Measurements from ENCODE around the gene PTGES.

Gene PTGES

GRCh38 chr9:129748249-129748648 is 4.6 kb downstream of the PTGES start:
- no peak for DNase-seq (ENCODE audit: low read depth in 1 of 2, low spot score in 1 of 2)
- TF ChIP-seq JUND (IDR thresholded peaks at IDR 0.05; ENCODE audit: low read depth) = no peak
- in situ Hi-C loops (cut with HindIII; ENCODE audit: low pct_unique_long_range_greater_than_20kb, low sequenced_read_pairs) = no loop called here

- no peak for TF ChIP-seq JUND (IDR thresholded peaks at IDR 0.05; ENCODE audit: low read depth)
- in situ Hi-C loops (cut with HindIII; ENCODE audit: low pct_unique_long_range_greater_than_20kb, low sequenced_read_pairs) = no loop called here
Measured at GRCh38 chr9:129746092-129746777, 6.6 kb downstream of the PTGES start.

GRCh38 chr9:129745200-129745599 is 7.6 kb downstream of the PTGES start:
- in situ Hi-C loops (cut with HindIII; ENCODE audit: low pct_unique_long_range_greater_than_20kb, low sequenced_read_pairs) = no loop called here
- DNase-seq (ENCODE audit: low read depth in 1 of 2, low spot score in 1 of 2) = no peak
- TF ChIP-seq JUND (IDR thresholded peaks at IDR 0.05; ENCODE audit: low read depth) = no peak

More at GRCh38 chr9:129746092-129746777, 6.6 kb downstream of the PTGES start:
- no peak for DNase-seq (ENCODE audit: low read depth in 1 of 2, low spot score in 1 of 2)

- no peak for DNase-seq (ENCODE audit: low read depth in 1 of 2, low spot score in 1 of 2)
- in situ Hi-C loops (cut with HindIII; ENCODE audit: low pct_unique_long_range_greater_than_20kb, low sequenced_read_pairs) = no loop called here
- TF ChIP-seq JUND (IDR thresholded peaks at IDR 0.05; ENCODE audit: low read depth) = no peak
Measured at GRCh38 chr9:129740666-129741464, 12.0 kb downstream of the PTGES start.

DNA sequence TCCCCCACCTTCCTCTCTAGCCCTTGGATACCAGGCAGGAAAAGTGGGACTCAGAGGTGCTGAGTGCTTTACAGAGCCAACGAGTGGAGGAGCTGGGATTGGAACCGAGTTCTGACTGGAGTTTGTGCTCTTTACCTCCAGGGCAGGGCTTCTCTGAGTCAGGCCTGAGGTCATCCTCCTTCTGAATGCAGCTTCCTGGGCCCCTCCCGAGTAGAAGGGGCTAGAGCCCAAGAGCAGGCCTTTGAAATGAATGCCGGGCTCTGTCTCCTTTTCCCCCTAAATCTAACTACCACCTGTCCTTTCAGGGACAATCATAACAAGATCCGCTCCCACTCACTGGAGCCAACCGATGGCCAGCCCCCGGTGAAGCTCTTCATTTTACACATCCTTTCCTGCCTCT is 12.7 kb downstream of the PTGES start:
- DNase-seq (ENCODE audit: low read depth in 1 of 2, low spot score in 1 of 2) = no peak
- in situ Hi-C loops (cut with HindIII; ENCODE audit: low pct_unique_long_range_greater_than_20kb, low sequenced_read_pairs) = no loop called here
- no peak for TF ChIP-seq JUND (IDR thresholded peaks at IDR 0.05; ENCODE audit: low read depth)

DNA sequence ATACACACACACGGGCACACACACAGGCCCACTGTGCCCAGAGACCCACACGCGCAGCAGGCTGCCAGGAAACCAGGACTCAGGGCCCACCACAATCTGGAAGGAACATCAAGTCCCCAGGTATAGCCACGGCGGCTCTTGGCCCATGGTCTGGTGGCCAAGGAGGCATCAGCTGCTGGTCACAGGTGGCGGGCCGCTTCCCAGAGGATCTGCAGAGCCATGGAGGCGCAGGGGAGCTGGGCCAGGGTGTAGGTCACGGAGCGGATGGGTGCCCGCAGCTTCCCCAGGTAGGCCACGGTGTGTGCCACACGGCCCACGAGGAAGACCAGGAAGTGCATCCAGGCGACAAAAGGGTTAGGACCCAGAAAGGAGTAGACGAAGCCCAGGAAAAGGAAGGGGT is 13.4 kb downstream of the PTGES start:
- no peak for DNase-seq (ENCODE audit: low read depth in 1 of 2, low spot score in 1 of 2)
- in situ Hi-C loops (cut with HindIII; ENCODE audit: low pct_unique_long_range_greater_than_20kb, low sequenced_read_pairs) = no loop called here
- TF ChIP-seq JUND (IDR thresholded peaks at IDR 0.05; ENCODE audit: low read depth) = no peak

GRCh38 chr9:129737479-129738274 is 15.2 kb downstream of the PTGES start:
- no peak for TF ChIP-seq JUND (IDR thresholded peaks at IDR 0.05; ENCODE audit: low read depth)
- in situ Hi-C loops (cut with HindIII; ENCODE audit: low pct_unique_long_range_greater_than_20kb, low sequenced_read_pairs) = no loop called here
- peak; percentile 85 to 90 for DNase-seq (ENCODE audit: low read depth in 1 of 2, low spot score in 1 of 2)

- no peak for TF ChIP-seq JUND (IDR thresholded peaks at IDR 0.05; ENCODE audit: low read depth)
- no peak for DNase-seq (ENCODE audit: low read depth in 1 of 2, low spot score in 1 of 2)
- in situ Hi-C loops (cut with HindIII; ENCODE audit: low pct_unique_long_range_greater_than_20kb, low sequenced_read_pairs) = no loop called here
Measured at GRCh38 chr9:129736334-129736733, 16.5 kb downstream of the PTGES start.

GRCh38 chr9:129735546-129735945 is 17.3 kb downstream of the PTGES start:
- in situ Hi-C loops (cut with HindIII; ENCODE audit: low pct_unique_long_range_greater_than_20kb, low sequenced_read_pairs) = no loop called here
- no peak for DNase-seq (ENCODE audit: low read depth in 1 of 2, low spot score in 1 of 2)
- no peak for TF ChIP-seq JUND (IDR thresholded peaks at IDR 0.05; ENCODE audit: low read depth)

GRCh38 chr9:129733632-129733953 is 19.2 kb downstream of the PTGES start:
- TF ChIP-seq JUND (IDR thresholded peaks at IDR 0.05; ENCODE audit: low read depth) = no peak
- DNase-seq (ENCODE audit: low read depth in 1 of 2, low spot score in 1 of 2) = no peak
- in situ Hi-C loops (cut with HindIII; ENCODE audit: low pct_unique_long_range_greater_than_20kb, low sequenced_read_pairs) = no loop called here

GRCh38 chr9:129732946-129733631 is 19.8 kb downstream of the PTGES start:
- no peak for TF ChIP-seq JUND (IDR thresholded peaks at IDR 0.05; ENCODE audit: low read depth)
- no peak for DNase-seq (ENCODE audit: low read depth in 1 of 2, low spot score in 1 of 2)
- in situ Hi-C loops (cut with HindIII; ENCODE audit: low pct_unique_long_range_greater_than_20kb, low sequenced_read_pairs) = no loop called here

- TF ChIP-seq JUND (IDR thresholded peaks at IDR 0.05; ENCODE audit: low read depth) = no peak
- DNase-seq (ENCODE audit: low read depth in 1 of 2, low spot score in 1 of 2) = no peak
- in situ Hi-C loops (cut with HindIII; ENCODE audit: low pct_unique_long_range_greater_than_20kb, low sequenced_read_pairs) = no loop called here
Measured at GRCh38 chr9:129732100-129732499, 20.7 kb downstream of the PTGES start.
